ENCODE measurements around the gene CHRNE.

Gene CHRNE

GRCh38 chr17:4898351-4898750 is 4.5 kb downstream of the CHRNE start:
- no peak for TF ChIP-seq CTCF (IDR thresholded peaks at IDR 0.05; ENCODE audit: low read depth, low read length)
- no peak for DNase-seq (ENCODE audit: low read depth in 2 of 2)
- no peak overlapping the region for H3K4me3 ChIP-seq (replicated peaks in 1 of 2; ENCODE audit: low read depth in 2 of 2, low read length in 2 of 2)

- no peak for DNase-seq (ENCODE audit: low read depth in 2 of 2)
Measured at GRCh38 chr17:4897785-4898184, 5.1 kb downstream of the CHRNE start.

GRCh38 chr17:4897198-4897687 is 5.7 kb downstream of the CHRNE start:
- DNase-seq (ENCODE audit: low read depth in 2 of 2): no peak
- TF ChIP-seq CTCF (IDR thresholded peaks at IDR 0.05; ENCODE audit: low read depth, low read length): no peak
- no peak overlapping the region for H3K4me3 ChIP-seq (replicated peaks in 1 of 2; ENCODE audit: low read depth in 2 of 2, low read length in 2 of 2)

More at GRCh38 chr17:4897785-4898184, 5.1 kb downstream of the CHRNE start:
- no peak overlapping the region for H3K4me3 ChIP-seq (replicated peaks in 1 of 2; ENCODE audit: low read depth in 2 of 2, low read length in 2 of 2)
- no peak for TF ChIP-seq CTCF (IDR thresholded peaks at IDR 0.05; ENCODE audit: low read depth, low read length)

GRCh38 chr17:4896332-4897197 is 6.3 kb downstream of the CHRNE start:
- H3K4me3 ChIP-seq (replicated peaks in 1 of 2; ENCODE audit: low read depth in 2 of 2, low read length in 2 of 2): no peak overlapping the region
- DNase-seq (ENCODE audit: low read depth in 2 of 2): no peak
- TF ChIP-seq CTCF (IDR thresholded peaks at IDR 0.05; ENCODE audit: low read depth, low read length): no peak

GRCh38 chr17:4895657-4896331 is 7.1 kb downstream of the CHRNE start:
- H3K4me3 ChIP-seq (replicated peaks in 1 of 2; ENCODE audit: low read depth in 2 of 2, low read length in 2 of 2): no peak overlapping the region
- no peak for DNase-seq (ENCODE audit: low read depth in 2 of 2)
- peak; percentile 8 for TF ChIP-seq CTCF (IDR thresholded peaks at IDR 0.05; ENCODE audit: low read depth, low read length)

GRCh38 chr17:4895121-4895520 is 7.8 kb downstream of the CHRNE start:
- TF ChIP-seq CTCF (IDR thresholded peaks at IDR 0.05; ENCODE audit: low read depth, low read length): no peak
- no peak overlapping the region for H3K4me3 ChIP-seq (replicated peaks in 1 of 2; ENCODE audit: low read depth in 2 of 2, low read length in 2 of 2)
- DNase-seq (ENCODE audit: low read depth in 2 of 2): no peak

Measured in cardiac fibroblast (primary cell).